Loucy (cell line): ENCODE results near the gene OR4S2.

Experiments
- H2AFZ ChIP-seq: fragments of 200-600 bp; sonication (generic); 2 replicates; pipeline ENCODE4 v1.6.0; 2016; ENCODE audit warnings: antibody characterized with exemption, mild to moderate bottlenecking, low read length, moderate library complexity
- H3F3A ChIP-seq: fragments of 200-600 bp; 2 replicates; pipeline ENCODE4 v1.6.0; 2016; ENCODE audit warnings: antibody characterized with exemption, low read depth, mild to moderate bottlenecking
- H3K27me3 ChIP-seq: fragments of 200-600 bp; sonication (generic); 2 replicates; pipeline ENCODE4 v1.6.1; 2014; ENCODE audit warnings: low read length, mild to moderate bottlenecking; ENCODE audit not compliant: insufficient read depth, poor library complexity, severe bottlenecking
- H3K36me3 ChIP-seq: fragments of 200-600 bp; sonication (generic); 2 replicates; pipeline ENCODE4 v1.6.1; 2016; ENCODE audit warnings: low read length; ENCODE audit not compliant: insufficient read depth
- H3K4me1 ChIP-seq: fragments of 200-600 bp; sonication (generic); 2 replicates; pipeline ENCODE4 v1.5.1; 2014; ENCODE audit warnings: low read length, mild to moderate bottlenecking; ENCODE audit not compliant: insufficient read depth, poor library complexity, severe bottlenecking
- H3K4me2 ChIP-seq: fragments of 200-600 bp; sonication (generic); 2 replicates; pipeline ENCODE4 v1.6.0; 2014; ENCODE audit warnings: antibody characterized with exemption, low read length, low read depth, mild to moderate bottlenecking; ENCODE audit not compliant: poor library complexity, severe bottlenecking
- H3K4me3 ChIP-seq: fragments of 200-600 bp; sonication (generic); 2 replicates; pipeline ENCODE4 v1.5.1; 2014; ENCODE audit warnings: low read length, mild to moderate bottlenecking, mixed read lengths; ENCODE audit not compliant: poor library complexity, severe bottlenecking
- H3K79me2 ChIP-seq: fragments of 200-600 bp; sonication (generic); 2 replicates; pipeline ENCODE4 v1.6.1; 2014; ENCODE audit warnings: low read length; ENCODE audit not compliant: insufficient read depth
- H3K9ac ChIP-seq: fragments of 200-600 bp; sonication (generic); 2 replicates; pipeline ENCODE4 v1.6.0; 2014; ENCODE audit warnings: mild to moderate bottlenecking, low read depth, low read length, moderate library complexity; ENCODE audit not compliant: poor library complexity, severe bottlenecking
- H3K9me2 ChIP-seq: fragments of 200-600 bp; sonication (generic); replicated peaks from 2 replicates; pipeline ENCODE4 v1.6.1; 2016; ENCODE audit warnings: low read depth, low read length, mixed read lengths
- H3K9me3 ChIP-seq: fragments of 200-600 bp; sonication (generic); 2 replicates; pipeline ENCODE4 v1.6.1; 2014; ENCODE audit warnings: mild to moderate bottlenecking, antibody characterized with exemption, low read length, low read depth; ENCODE audit not compliant: insufficient read depth
- H4K20me1 ChIP-seq: fragments of 200-600 bp; sonication (generic); 2 replicates; pipeline ENCODE4 v1.6.0; 2014; ENCODE audit warnings: antibody characterized with exemption, low read length, mild to moderate bottlenecking; ENCODE audit not compliant: insufficient read depth, poor library complexity, severe bottlenecking
- EZH2phosphoT487 ChIP-seq: fragments of 200-600 bp; IDR thresholded peaks from 2 replicates; pipeline ENCODE4 v1.6.1; 2018; ENCODE audit warnings: antibody characterized with exemption, mild to moderate bottlenecking, moderate library complexity, borderline replicate concordance
- TF ChIP-seq, protein P1 (sequence below): fragments of 200-600 bp; sonication (generic); conservative IDR thresholded peaks from 2 replicates; pipeline ENCODE4 v1.5.1; 2014; ENCODE audit warnings: mild to moderate bottlenecking, antibody characterized with exemption, low read length

The OR4S2 gene

DNA sequence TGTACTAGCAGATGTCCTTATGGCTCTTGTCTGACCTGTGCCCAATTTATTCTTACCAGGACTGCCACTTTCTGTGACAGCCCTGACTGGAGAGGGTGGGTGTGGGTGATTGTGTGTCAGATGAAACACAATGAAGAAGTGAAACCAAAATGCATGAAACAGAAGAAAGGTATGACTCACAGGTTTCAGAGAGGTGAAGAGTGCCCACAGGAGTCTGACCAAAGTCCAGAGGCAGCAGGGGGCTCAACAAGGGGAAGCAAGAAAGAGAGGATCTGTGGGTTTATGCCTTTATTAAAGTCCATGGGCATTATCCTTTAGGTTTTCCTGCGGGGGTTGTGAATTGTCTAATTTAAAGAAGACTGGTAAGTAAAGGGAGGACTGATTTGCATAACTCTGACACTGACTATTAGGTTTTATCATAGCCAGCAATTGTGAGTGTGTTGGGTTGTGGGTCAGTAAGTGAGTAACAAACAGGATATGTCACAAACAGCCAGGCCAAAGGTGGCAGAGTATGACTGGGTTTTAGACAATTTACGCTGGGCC, 10.0 kb downstream of the OR4S2 start:
- Histone ChIP-seq H3K36me3 (no peaks in the 10 kb centered on the region), H3K4me2 (no peak overlapping the region), H3K9me3 (no peaks in the 10 kb centered on the region), H3K79me2 (no peaks in the 10 kb centered on the region), H3K9ac (no peak overlapping the region), H3K4me3 (no peak overlapping the region), H3K9me2 (no peaks in the 10 kb centered on the region), H3K27me3 (no peaks in the 10 kb centered on the region), H4K20me1 (no peaks in the 10 kb centered on the region), H3K4me1 (no peaks in the 10 kb centered on the region), H3F3A (no peaks in the 10 kb centered on the region), H2AFZ (no peak overlapping the region)
- TF ChIP-seq, protein P1, sequence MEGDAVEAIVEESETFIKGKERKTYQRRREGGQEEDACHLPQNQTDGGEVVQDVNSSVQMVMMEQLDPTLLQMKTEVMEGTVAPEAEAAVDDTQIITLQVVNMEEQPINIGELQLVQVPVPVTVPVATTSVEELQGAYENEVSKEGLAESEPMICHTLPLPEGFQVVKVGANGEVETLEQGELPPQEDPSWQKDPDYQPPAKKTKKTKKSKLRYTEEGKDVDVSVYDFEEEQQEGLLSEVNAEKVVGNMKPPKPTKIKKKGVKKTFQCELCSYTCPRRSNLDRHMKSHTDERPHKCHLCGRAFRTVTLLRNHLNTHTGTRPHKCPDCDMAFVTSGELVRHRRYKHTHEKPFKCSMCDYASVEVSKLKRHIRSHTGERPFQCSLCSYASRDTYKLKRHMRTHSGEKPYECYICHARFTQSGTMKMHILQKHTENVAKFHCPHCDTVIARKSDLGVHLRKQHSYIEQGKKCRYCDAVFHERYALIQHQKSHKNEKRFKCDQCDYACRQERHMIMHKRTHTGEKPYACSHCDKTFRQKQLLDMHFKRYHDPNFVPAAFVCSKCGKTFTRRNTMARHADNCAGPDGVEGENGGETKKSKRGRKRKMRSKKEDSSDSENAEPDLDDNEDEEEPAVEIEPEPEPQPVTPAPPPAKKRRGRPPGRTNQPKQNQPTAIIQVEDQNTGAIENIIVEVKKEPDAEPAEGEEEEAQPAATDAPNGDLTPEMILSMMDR = no peak
- TF ChIP-seq EZH2phosphoT487 = no peak

DNA sequence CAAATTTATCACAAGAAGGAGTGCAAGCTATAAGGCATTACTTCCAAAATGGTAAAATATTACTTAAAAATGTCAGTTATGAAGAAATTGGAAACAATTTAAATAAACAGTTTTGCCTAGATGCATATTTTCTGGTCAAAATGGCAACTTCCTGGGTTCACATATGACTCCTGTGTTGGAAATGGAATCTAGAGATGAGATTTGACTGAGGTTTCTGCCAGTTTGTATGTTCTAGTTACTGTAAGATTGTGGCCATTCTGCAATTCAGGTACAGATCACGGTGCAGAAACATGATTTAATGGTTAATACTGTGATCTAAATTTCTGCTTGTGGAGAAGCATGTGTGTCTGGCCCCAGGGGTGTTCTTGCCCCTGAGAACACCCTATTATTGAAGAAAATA, 10.5 kb downstream of the OR4S2 start:
- H3K36me3 ChIP-seq = no peaks in the 10 kb centered on the region

DNA sequence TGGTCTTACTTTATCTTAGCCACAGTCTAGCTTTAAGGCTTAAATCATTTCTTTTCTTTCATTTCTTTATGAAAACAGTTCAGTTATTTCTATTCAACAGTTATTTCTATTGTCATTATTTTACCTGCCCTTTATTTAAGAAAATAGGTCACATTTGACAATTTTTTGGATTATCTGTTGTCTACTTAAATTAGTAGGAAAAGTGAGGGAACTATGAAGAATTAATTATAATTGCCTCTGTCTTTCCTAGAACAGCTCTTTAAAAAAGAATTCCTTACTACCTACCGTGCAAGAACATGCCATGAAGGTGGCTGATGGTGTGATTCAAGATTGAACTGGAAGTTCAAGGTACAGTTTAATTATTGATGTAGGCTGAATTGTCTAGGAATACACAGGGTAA, 13.8 kb downstream of the OR4S2 start, which contains the start of gene OR4C6:
Gene OR4C6 (plus strand): TSS at position 301 of the 400 bp plus-strand sequence. CDS start 2,966 bp downstream, outside the sequence.
- Histone ChIP-seq H2AFZ (no peak within 1 kb of the TSS), H3K4me1 (no peaks in the 10 kb centered on the region), H3K4me2 (no peak within 1 kb of the TSS), H3K9me2 (no peaks in the 10 kb centered on the region), H3K9ac (no peak within 1 kb of the TSS), H3K79me2 (no peaks in the 10 kb centered on the region), H3K27me3 (no peaks in the 10 kb centered on the region), H3K36me3 (no peaks in the 10 kb centered on the region), H3K4me3 (no peak within 1 kb of the TSS), H4K20me1 (no peaks in the 10 kb centered on the region), H3F3A (no peaks in the 10 kb centered on the region), H3K9me3 (no peaks in the 10 kb centered on the region)
- TF ChIP-seq, protein P1 = no peak
- no peak for TF ChIP-seq EZH2phosphoT487

More for the DNA sequence above, 10.5 kb downstream of the OR4S2 start:
- Histone ChIP-seq H3K9me2 (no peaks in the 10 kb centered on the region), H3K4me2 (no peak overlapping the region), H3K4me1 (no peaks in the 10 kb centered on the region), H3F3A (no peaks in the 10 kb centered on the region), H2AFZ (no peak overlapping the region), H4K20me1 (no peaks in the 10 kb centered on the region), H3K27me3 (no peaks in the 10 kb centered on the region), H3K9me3 (no peaks in the 10 kb centered on the region), H3K9ac (no peak overlapping the region), H3K4me3 (no peak overlapping the region), H3K79me2 (no peaks in the 10 kb centered on the region)
- TF ChIP-seq EZH2phosphoT487 = no peak
- TF ChIP-seq, protein P1 = no peak
